ENCODE results near the gene MAOA. TPM values are rescaled to one million over a fixed set of nuclear protein-coding genes. Genes with fewer than 3 reads are reported as not detected.

MAOA gene
- total RNA-seq, 1 experiment from 2014 or later = 1.8 TPM

GRCh38 chrX:43756076-43756475, 100.0 kb downstream of the MAOA start:
- Mint-ChIP-seq H3K27ac (ENCODE audit: unreplicated experiment) (no peak overlapping the region), H3K4me1 (ENCODE audit: low read depth, unreplicated experiment) (no peaks in the 10 kb centered on the region), H3K36me3 (ENCODE audit: insufficient read depth, unreplicated experiment) (no peaks in the 10 kb centered on the region), H3K27me3 (ENCODE audit: unreplicated experiment) (no peaks in the 10 kb centered on the region), H3K9me3 (ENCODE audit: low read depth, unreplicated experiment) (no peaks in the 10 kb centered on the region), H3K4me3 (ENCODE audit: low read depth, unreplicated experiment) (no peak overlapping the region)
- intact Hi-C loops (cut with micrococcal nuclease; ENCODE audit: unreplicated experiment) = no loop called here
- BruUV-seq (replicated peaks) = no TSS peak
- CTCF ChIA-PET = interaction anchor here (0.6 kb wide), 1 partner anchor 252 kb away, joined by 4 read pairs; no protein-coding TSS in a partner anchor
- no peak for TF ChIP-seq CTCF (IDR thresholded peaks at IDR 0.05; ENCODE audit: unreplicated experiment)
- no peak for DNase-seq

GRCh38 chrX:43758044-43758443, 101.9 kb downstream of the MAOA start:
- H3K27me3 Mint-ChIP-seq (ENCODE audit: unreplicated experiment) = no peaks in the 10 kb centered on the region
- BruUV-seq (replicated peaks) = no TSS peak
- H3K36me3 Mint-ChIP-seq (ENCODE audit: insufficient read depth, unreplicated experiment) = no peaks in the 10 kb centered on the region
- no peak overlapping the region for H3K4me3 Mint-ChIP-seq (ENCODE audit: low read depth, unreplicated experiment)
- intact Hi-C loops (cut with micrococcal nuclease; ENCODE audit: unreplicated experiment) = no loop called here
- no peaks in the 10 kb centered on the region for H3K9me3 Mint-ChIP-seq (ENCODE audit: low read depth, unreplicated experiment)
- no peaks in the 10 kb centered on the region for H3K4me1 Mint-ChIP-seq (ENCODE audit: low read depth, unreplicated experiment)
- no peak for TF ChIP-seq CTCF (IDR thresholded peaks at IDR 0.05; ENCODE audit: unreplicated experiment)
- no peak for DNase-seq
- CTCF ChIA-PET = no interaction called here
- H3K27ac Mint-ChIP-seq (ENCODE audit: unreplicated experiment) = no peak overlapping the region

GRCh38 chrX:43785930-43786591, 130.0 kb downstream of the MAOA start:
- Mint-ChIP-seq H3K9me3 (ENCODE audit: low read depth, unreplicated experiment) (no peaks in the 10 kb centered on the region), H3K4me1 (ENCODE audit: low read depth, unreplicated experiment) (no peaks in the 10 kb centered on the region), H3K36me3 (ENCODE audit: insufficient read depth, unreplicated experiment) (no peaks in the 10 kb centered on the region), H3K27ac (ENCODE audit: unreplicated experiment) (no peak overlapping the region), H3K27me3 (ENCODE audit: unreplicated experiment) (no peaks in the 10 kb centered on the region), H3K4me3 (ENCODE audit: low read depth, unreplicated experiment) (no peak overlapping the region)
- BruUV-seq (replicated peaks) = no TSS peak
- CTCF ChIA-PET = no interaction called here
- TF ChIP-seq CTCF (IDR thresholded peaks at IDR 0.05; ENCODE audit: unreplicated experiment) = no peak
- DNase-seq = no peak
- intact Hi-C loops (cut with micrococcal nuclease; ENCODE audit: unreplicated experiment) = no loop called here

Other genes with a start within 250 kb of the MAOA start
- gene MAOB, start 226.2 kb downstream of the MAOA start, total RNA-seq (2022) = 45.0 and 56.8 TPM in 2 replicates

Data from Calu3 (cell line).